ENCODE results near the gene HCFC1.

The HCFC1 gene

DNA sequence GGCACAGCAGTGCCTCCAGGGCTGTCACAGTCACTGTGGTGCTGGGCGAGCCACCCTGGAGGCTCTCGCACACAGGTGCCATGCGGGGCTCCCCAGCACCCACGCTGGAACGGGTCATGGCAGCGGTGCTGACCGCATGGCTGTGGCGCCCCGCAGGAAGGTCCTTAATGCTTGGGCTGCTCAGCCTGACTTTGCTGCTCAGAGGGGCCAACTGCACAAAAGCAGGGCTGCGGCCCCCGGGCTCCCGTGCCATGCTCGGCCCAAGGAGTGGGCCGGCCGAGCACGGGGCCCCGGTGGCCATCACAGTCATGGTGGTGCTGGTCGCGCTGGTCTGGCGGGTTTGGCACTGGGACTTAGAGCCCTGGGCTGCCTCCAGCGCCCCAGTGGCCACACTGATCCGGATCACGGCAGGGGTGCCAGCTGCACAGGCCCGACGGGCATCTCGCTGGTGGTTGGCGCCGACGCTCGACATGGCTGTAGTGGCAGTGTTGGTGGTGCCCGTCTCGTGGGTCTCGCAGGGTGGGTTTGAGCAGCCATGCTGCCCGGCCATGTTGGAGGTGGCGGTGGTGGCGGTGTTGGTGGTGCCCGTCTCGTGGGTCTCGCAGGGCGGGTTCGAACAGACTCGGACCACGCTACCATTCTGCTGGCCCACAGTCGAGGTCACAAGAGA, 16.9 kb downstream of the HCFC1 start:
- WGBS, 2 donors (ENCODE audit: extremely low coverage in 2 of 2, insufficient read length in 2 of 2, insufficient replicate concordance in 1 of 2), result no CpG with 5 or more reads among the region's 44 CpGs
- Histone ChIP-seq H2BK15ac (ENCODE audit: low read length) (no peak overlapping the region), H3K23ac (ENCODE audit: low read depth, low read length, poor library complexity) (no peak overlapping the region), H3K27me3 (ENCODE audit: control insufficient read depth in 3 of 3, insufficient read depth in 3 of 3, low read depth in 1 of 3, low read length in 3 of 3) (no peaks in the 10 kb centered on the region), H3K14ac (ENCODE audit: low read length) (no peak overlapping the region), H2BK12ac (ENCODE audit: low read length) (no peak overlapping the region), H2BK5ac (ENCODE audit: low read length) (no peak overlapping the region), H3K9me3 (replicated peaks in 1 of 2; ENCODE audit: control insufficient read depth in 2 of 2, insufficient read depth in 1 of 2, low read depth in 1 of 2, low read length in 2 of 2) (no peaks in the 10 kb centered on the region), H2AFZ (ENCODE audit: low read length) (no peak overlapping the region), H4K91ac (ENCODE audit: low read depth, low read length, poor library complexity) (no peak overlapping the region), H3K9ac (ENCODE audit: low read depth, low read length, poor library complexity) (no peak overlapping the region), H3K4ac (ENCODE audit: low read length) (no peak overlapping the region), H3K4me3 (ENCODE audit: low read length in 2 of 2) (no peak overlapping the region), H4K8ac (ENCODE audit: low read depth, low read length) (no peak overlapping the region), H3K4me2 (ENCODE audit: insufficient read depth, low read length, poor library complexity, severe bottlenecking) (no peak overlapping the region), H3K36me3 (replicated peaks in 1 of 2; ENCODE audit: control insufficient read depth in 2 of 2, insufficient read depth in 2 of 2, low read length in 2 of 2) (peaks cover 61 to 100% of the 10 kb centered on the region in 2 donors), H3K18ac (ENCODE audit: low read length) (no peak overlapping the region), H2AK5ac (ENCODE audit: low read depth, low read length) (no peak overlapping the region), H3K79me1 (ENCODE audit: low read depth, low read length) (peaks cover 7% of the 10 kb centered on the region), H3K4me1 (ENCODE audit: control insufficient read depth in 2 of 2, insufficient read depth in 1 of 2, low read depth in 1 of 2, low read length in 2 of 2) (peaks cover 2 to 3% of the 10 kb centered on the region in 2 donors), H3K27ac (replicated peaks; ENCODE audit: low read length) (no peak overlapping the region), H2BK120ac (ENCODE audit: low read depth, low read length) (no peak overlapping the region)
- DNase-seq (ENCODE audit: low spot score), result no peak

DNA sequence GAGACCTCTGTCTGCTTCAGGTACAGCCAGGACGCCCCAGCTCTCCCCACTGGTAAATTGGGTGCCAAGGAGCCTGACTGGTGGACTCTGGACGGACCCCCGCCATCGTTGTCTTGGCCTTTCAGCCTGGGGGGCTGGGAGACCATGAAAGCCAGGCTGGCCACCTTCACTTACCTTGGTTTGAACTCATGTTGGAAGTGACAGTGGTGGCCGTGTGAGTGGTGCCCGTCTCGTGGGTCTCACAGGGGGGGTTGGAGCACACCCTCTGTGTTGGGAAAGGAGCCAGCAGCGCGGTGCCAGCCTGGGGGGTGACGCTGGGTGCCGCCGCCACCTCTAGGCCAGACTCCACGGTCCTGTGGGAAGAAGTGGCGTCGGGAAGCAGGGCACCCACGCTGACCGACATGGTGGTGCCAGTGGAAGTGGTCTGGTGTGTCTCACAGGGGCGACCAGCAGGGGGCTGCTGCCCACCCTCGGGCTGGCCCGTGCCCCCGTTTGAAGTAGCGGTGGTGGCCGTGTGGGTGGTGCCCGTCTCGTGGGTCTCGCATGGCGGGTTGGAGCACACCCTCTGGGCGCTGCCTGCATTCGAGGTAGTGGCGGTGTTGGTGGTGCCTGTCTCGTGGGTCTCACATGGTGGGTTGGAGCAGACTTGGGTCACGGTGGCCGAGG, 17.6 kb downstream of the HCFC1 start:
- Histone ChIP-seq H3K27me3 (ENCODE audit: control insufficient read depth in 3 of 3, insufficient read depth in 3 of 3, low read depth in 1 of 3, low read length in 3 of 3) (no peaks in the 10 kb centered on the region), H3K36me3 (replicated peaks in 1 of 2; ENCODE audit: control insufficient read depth in 2 of 2, insufficient read depth in 2 of 2, low read length in 2 of 2) (peaks cover 60 to 100% of the 10 kb centered on the region in 2 donors), H4K91ac (ENCODE audit: low read depth, low read length, poor library complexity) (no peak overlapping the region), H2AK5ac (ENCODE audit: low read depth, low read length) (no peak overlapping the region), H2BK5ac (ENCODE audit: low read length) (no peak overlapping the region), H3K14ac (ENCODE audit: low read length) (no peak overlapping the region), H3K18ac (ENCODE audit: low read length) (no peak overlapping the region), H2BK15ac (ENCODE audit: low read length) (no peak overlapping the region), H3K4me2 (ENCODE audit: insufficient read depth, low read length, poor library complexity, severe bottlenecking) (peak overlapping the region; percentile 11), H3K79me1 (ENCODE audit: low read depth, low read length) (peaks cover 6% of the 10 kb centered on the region), H2BK12ac (ENCODE audit: low read length) (no peak overlapping the region), H3K4ac (ENCODE audit: low read length) (no peak overlapping the region), H2BK120ac (ENCODE audit: low read depth, low read length) (no peak overlapping the region), H3K9ac (ENCODE audit: low read depth, low read length, poor library complexity) (no peak overlapping the region), H3K23ac (ENCODE audit: low read depth, low read length, poor library complexity) (no peak overlapping the region), H2AFZ (ENCODE audit: low read length) (no peak overlapping the region), H3K9me3 (replicated peaks in 1 of 2; ENCODE audit: control insufficient read depth in 2 of 2, insufficient read depth in 1 of 2, low read depth in 1 of 2, low read length in 2 of 2) (no peaks in the 10 kb centered on the region), H3K4me3 (ENCODE audit: low read length in 2 of 2) (no peak overlapping the region), H3K27ac (replicated peaks; ENCODE audit: low read length) (no peak overlapping the region), H4K8ac (ENCODE audit: low read depth, low read length) (no peak overlapping the region), H3K4me1 (ENCODE audit: control insufficient read depth in 2 of 2, insufficient read depth in 1 of 2, low read depth in 1 of 2, low read length in 2 of 2) (peaks cover 4 to 5% of the 10 kb centered on the region in 2 donors)
- no peak for DNase-seq (ENCODE audit: low spot score)
- WGBS, 2 donors (ENCODE audit: extremely low coverage in 2 of 2, insufficient read length in 2 of 2, insufficient replicate concordance in 1 of 2), result no CpG with 5 or more reads among the region's 33 CpGs

DNA sequence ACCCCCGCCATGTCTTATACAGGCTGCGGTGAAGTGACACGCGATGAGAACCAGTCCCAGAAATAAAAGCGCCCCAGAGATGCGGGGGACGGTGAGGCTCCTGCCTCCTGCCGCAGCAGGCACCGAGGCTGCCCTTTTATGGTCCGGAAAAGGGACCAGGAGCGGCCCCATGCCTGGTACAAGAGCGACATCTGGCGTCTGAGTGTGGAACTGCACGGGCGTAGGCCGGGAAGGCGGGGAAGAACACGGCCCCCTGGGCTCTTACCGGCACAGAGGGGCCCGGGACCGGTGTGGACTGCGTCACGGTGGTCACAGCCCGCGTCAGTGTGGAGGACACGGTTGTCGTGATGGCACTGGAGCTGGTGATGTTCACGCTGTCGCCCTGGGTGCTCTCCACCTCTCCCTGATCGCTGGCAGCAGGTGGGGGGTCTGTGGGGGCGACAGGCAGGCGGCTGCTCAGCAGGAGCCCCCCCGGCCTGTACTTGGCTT, 18.2 kb downstream of the HCFC1 start:
- Histone ChIP-seq H2BK12ac (ENCODE audit: low read length) (no peak overlapping the region), H2AFZ (ENCODE audit: low read length) (no peak overlapping the region), H3K4me3 (ENCODE audit: low read length in 2 of 2) (no peak overlapping the region), H2AK5ac (ENCODE audit: low read depth, low read length) (no peak overlapping the region), H3K14ac (ENCODE audit: low read length) (no peak overlapping the region), H3K36me3 (replicated peaks in 1 of 2; ENCODE audit: control insufficient read depth in 2 of 2, insufficient read depth in 2 of 2, low read length in 2 of 2) (peaks cover 57 to 100% of the 10 kb centered on the region in 2 donors), H3K23ac (ENCODE audit: low read depth, low read length, poor library complexity) (peak overlapping the region; percentile 55), H3K4me2 (ENCODE audit: insufficient read depth, low read length, poor library complexity, severe bottlenecking) (no peak overlapping the region), H3K18ac (ENCODE audit: low read length) (no peak overlapping the region), H3K27ac (replicated peaks; ENCODE audit: low read length) (no peak overlapping the region), H4K91ac (ENCODE audit: low read depth, low read length, poor library complexity) (no peak overlapping the region), H3K4ac (ENCODE audit: low read length) (no peak overlapping the region), H2BK15ac (ENCODE audit: low read length) (no peak overlapping the region), H3K27me3 (ENCODE audit: control insufficient read depth in 3 of 3, insufficient read depth in 3 of 3, low read depth in 1 of 3, low read length in 3 of 3) (no peaks in the 10 kb centered on the region), H4K8ac (ENCODE audit: low read depth, low read length) (no peak overlapping the region), H2BK120ac (ENCODE audit: low read depth, low read length) (no peak overlapping the region), H3K9me3 (replicated peaks in 1 of 2; ENCODE audit: control insufficient read depth in 2 of 2, insufficient read depth in 1 of 2, low read depth in 1 of 2, low read length in 2 of 2) (no peaks in the 10 kb centered on the region), H3K4me1 (ENCODE audit: control insufficient read depth in 2 of 2, insufficient read depth in 1 of 2, low read depth in 1 of 2, low read length in 2 of 2) (peaks cover 6 to 11% of the 10 kb centered on the region in 2 donors), H3K79me1 (ENCODE audit: low read depth, low read length) (peaks cover 6% of the 10 kb centered on the region), H2BK5ac (ENCODE audit: low read length) (peak overlapping the region; percentile 13), H3K9ac (ENCODE audit: low read depth, low read length, poor library complexity) (no peak overlapping the region)
- peak; percentile 57 for DNase-seq (ENCODE audit: low spot score)
- no CpG with 5 or more reads among the region's 33 CpGs for WGBS, 2 donors (ENCODE audit: extremely low coverage in 2 of 2, insufficient read length in 2 of 2, insufficient replicate concordance in 1 of 2)

DNA sequence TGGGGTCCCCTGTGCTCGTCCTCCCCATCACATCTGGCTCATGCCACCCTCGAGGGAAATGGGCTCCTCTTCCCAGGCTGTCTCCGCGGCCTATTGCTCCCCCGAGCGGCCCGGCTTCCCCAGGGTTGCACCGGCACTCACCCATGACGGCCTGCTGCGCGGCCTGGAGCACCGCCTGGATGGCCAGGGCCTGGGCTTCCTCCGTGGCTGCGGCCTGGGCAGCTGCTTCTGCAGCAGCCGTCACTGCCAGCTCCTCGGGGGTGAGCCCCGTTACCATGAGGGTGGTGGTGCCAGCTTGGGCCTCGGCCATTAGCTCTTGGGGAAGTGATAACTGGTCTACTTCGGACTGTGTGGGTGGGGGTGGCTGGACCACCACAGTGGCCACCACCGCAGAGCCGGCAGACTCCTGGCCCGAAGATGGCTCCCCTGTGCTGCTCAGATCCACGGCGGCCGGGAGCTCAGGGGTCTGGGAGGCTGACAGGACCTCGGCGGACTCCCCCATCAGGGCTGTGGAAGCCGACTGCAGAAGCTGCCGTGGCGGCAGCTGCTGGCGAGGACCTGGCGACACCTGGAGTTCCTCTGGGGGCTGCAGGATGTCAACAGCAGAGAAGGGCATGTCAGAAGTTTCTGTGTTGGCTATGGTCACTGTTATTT, 19.1 kb downstream of the HCFC1 start:
- H3K27ac ChIP-seq (replicated peaks; ENCODE audit: low read length), result no peak overlapping the region
- WGBS, 2 donors (ENCODE audit: extremely low coverage in 2 of 2, insufficient read length in 2 of 2, insufficient replicate concordance in 1 of 2), result no CpG with 5 or more reads among the region's 32 CpGs
- no peak overlapping the region for H3K4ac ChIP-seq (ENCODE audit: low read length)
- no peak overlapping the region for H2AFZ ChIP-seq (ENCODE audit: low read length)
- H4K91ac ChIP-seq (ENCODE audit: low read depth, low read length, poor library complexity), result no peak overlapping the region
- H3K4me1 ChIP-seq (ENCODE audit: control insufficient read depth in 2 of 2, insufficient read depth in 1 of 2, low read depth in 1 of 2, low read length in 2 of 2), result peaks cover 12 to 17% of the 10 kb centered on the region in 2 donors
- peaks cover 6% of the 10 kb centered on the region for H3K79me1 ChIP-seq (ENCODE audit: low read depth, low read length)
- no peak for DNase-seq (ENCODE audit: low spot score)
- no peak overlapping the region for H4K8ac ChIP-seq (ENCODE audit: low read depth, low read length)
- no peak overlapping the region for H3K18ac ChIP-seq (ENCODE audit: low read length)
- no peaks in the 10 kb centered on the region for H3K9me3 ChIP-seq (replicated peaks in 1 of 2; ENCODE audit: control insufficient read depth in 2 of 2, insufficient read depth in 1 of 2, low read depth in 1 of 2, low read length in 2 of 2)
- H2BK12ac ChIP-seq (ENCODE audit: low read length), result no peak overlapping the region
- no peak overlapping the region for H2BK5ac ChIP-seq (ENCODE audit: low read length)
- no peak overlapping the region for H3K4me2 ChIP-seq (ENCODE audit: insufficient read depth, low read length, poor library complexity, severe bottlenecking)
- no peak overlapping the region for H2BK120ac ChIP-seq (ENCODE audit: low read depth, low read length)
- H3K9ac ChIP-seq (ENCODE audit: low read depth, low read length, poor library complexity), result peak overlapping the region; percentile 21
- peaks cover 49 to 98% of the 10 kb centered on the region in 2 donors for H3K36me3 ChIP-seq (replicated peaks in 1 of 2; ENCODE audit: control insufficient read depth in 2 of 2, insufficient read depth in 2 of 2, low read length in 2 of 2)
- no peak overlapping the region for H3K14ac ChIP-seq (ENCODE audit: low read length)
- H3K4me3 ChIP-seq (ENCODE audit: low read length in 2 of 2), result no peak overlapping the region
- H2AK5ac ChIP-seq (ENCODE audit: low read depth, low read length), result no peak overlapping the region
- H2BK15ac ChIP-seq (ENCODE audit: low read length), result no peak overlapping the region
- no peaks in the 10 kb centered on the region for H3K27me3 ChIP-seq (ENCODE audit: control insufficient read depth in 3 of 3, insufficient read depth in 3 of 3, low read depth in 1 of 3, low read length in 3 of 3)
- no peak overlapping the region for H3K23ac ChIP-seq (ENCODE audit: low read depth, low read length, poor library complexity)
